DMS153 treated with DMSO at 0.1 percent for 48 hours (cell line): ENCODE data around the gene FABP7.
"Not testable (repeated sequence)": the region's sequence is repeated elsewhere in the genome, so short reads cannot be mapped to it uniquely, and the experiment has no call there.

Experiments
- DNase-seq: peaks from one replicate; lab custom pipeline; 2025; ENCODE audit not compliant: unreplicated experiment; lab: John Stamatoyannopoulos, UW

The FABP7 gene

DNA sequence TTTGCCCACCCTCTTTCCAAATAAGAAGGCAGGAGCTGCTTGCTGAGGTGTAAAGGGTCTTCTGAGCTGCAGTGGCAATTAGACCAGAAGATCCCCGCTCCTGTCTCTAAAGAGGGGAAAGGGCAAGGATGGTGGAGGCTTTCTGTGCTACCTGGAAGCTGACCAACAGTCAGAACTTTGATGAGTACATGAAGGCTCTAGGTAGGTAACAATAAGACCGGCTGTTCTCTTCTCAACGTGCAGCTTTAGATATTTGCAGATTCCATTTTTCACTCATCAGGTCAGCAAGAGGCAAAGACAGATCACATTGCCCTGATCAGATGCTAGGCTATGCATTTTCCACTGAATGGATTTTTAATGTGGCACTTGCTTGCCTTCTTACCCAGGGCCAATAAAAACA is at the start of gene FABP7:
Gene FABP7 (plus strand): TSS at position 50 of the 400 bp plus-strand sequence. CDS start 79 bp downstream, at position 129.
- no peak for DNase-seq

DNA sequence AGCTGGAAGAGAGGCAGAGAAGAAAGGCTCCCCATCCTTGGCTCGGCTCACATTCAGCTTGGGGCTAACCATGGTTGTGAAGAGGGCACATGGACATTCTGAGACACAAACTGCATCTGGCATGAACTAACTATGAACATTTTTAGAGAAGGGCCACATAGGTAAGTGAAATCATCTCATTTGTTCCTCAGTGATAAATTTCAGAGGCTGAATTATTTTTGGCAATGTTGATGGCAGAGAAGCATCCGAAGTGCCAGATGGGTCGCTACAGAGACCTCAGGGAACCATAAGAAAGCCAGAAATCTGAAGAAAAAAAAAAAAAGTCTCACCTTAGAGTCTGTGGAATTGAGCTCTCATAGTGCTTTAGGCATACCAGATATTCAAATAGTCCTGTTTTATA is 49.2 kb upstream of the FABP7 start:
- DNase-seq: no peak

DNA sequence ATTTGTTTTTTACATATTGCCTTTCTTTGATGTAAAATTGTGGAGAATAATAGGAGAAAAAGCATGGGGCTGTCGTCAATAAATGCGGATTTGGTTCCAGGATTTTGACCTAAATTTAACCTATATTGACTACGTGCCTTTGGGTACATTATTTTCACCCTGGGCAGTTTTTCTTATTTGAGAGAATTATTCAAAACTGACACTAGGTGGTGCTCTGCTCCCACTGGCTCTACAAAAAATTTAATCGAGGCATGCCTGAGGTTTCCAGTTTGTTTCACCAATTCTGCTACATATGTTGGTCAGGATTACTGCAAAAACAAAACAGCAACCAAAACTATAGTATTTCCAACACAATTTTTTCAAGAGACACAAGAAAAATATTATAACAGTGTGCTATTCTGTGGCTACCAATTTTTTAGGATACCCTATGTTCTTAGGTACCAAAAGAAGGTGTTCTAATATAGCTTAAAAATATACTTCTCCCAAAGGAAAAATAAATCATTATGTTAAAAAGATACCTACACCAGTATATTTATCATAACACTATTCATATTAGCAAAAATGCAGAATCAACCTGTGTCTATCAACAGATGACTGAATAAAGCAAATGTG is 48.6 kb upstream of the FABP7 start:
- peak; percentile 24 for DNase-seq

- DNase-seq: no peak
These were observed 46.3 kb upstream of the FABP7 start for GRCh38 chr6:122733259-122733658.

DNA sequence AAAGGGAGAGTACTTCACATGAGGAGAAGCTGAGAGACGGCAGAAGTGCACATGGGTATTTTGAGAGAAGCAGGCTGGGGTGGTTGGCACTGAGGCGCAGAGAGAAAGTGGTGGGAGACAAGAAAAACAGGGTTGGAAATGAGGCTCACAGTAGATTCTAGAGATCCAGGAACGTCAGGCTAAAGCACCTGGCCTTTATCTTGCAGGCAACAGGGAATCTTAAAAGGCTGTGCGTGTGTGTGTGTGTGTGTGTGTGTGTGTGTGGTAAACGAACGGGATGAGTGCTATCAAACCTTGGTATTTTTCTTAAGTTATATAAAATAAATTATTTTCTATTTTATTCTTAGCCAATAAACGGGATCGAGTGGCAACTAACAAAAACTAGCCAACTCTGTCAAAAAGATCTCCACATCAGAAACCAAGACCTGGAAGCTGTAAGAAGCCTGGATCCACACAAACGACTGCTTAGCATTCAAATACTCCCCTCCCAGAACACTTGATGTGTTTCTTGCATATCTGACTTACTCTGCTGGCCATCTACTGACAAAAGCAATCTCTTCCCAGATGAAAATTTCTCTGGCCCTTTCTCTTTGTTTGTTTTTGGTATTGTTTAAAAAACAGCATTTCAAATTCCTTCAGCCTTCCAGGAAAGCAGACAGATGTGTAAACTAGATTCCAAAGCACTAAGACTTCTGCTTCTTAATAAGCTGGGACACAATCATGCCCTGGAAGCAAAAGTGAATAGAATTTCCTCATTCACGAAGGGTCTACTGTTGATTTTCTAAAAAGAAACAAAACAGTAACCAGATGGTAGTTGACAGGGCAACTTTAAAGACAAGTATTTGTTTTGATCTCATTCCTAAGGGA is 44.8 kb upstream of the FABP7 start:
- DNase-seq: no peak

DNA sequence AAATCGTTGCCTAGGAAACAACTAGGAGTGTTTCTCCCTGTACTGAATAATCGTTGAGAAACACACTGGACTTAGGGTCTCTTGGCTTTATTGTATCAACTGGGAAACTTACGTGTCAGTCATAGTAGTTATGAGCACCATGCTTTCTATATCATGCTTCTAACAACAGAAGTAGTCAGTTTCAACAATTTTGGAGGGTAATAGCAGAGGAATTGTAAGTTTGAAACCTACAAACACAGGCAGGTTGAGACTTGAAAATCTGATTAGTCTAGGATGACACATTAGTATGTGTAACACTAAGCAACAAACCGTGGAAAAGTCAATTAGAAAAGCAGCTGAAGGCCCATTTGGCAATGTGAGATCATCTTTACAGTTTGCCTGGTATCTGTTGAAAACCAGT is 43.9 kb upstream of the FABP7 start:
- DNase-seq: no peak

GRCh38 chr6:122736163-122736562 is 43.4 kb upstream of the FABP7 start:
- no peak for DNase-seq

DNA sequence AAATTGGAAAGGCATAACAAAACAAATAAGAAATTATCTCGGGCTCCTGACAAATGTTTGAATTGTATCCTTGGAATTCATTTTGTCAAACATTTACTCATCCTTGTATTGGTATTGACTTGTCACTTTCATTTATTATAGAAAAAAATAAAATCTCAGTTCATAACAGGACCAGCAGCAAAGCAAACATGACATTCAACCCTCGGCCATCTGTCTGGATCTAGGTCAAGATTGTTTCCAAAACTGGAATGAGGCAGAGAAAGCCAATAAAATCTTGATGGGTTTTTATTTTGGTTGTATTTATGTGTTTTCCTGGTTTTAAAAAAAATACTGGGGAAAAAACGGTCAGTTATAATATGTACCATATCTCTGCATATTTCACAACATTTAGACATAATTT is 42.9 kb upstream of the FABP7 start:
- DNase-seq: no peak

DNA sequence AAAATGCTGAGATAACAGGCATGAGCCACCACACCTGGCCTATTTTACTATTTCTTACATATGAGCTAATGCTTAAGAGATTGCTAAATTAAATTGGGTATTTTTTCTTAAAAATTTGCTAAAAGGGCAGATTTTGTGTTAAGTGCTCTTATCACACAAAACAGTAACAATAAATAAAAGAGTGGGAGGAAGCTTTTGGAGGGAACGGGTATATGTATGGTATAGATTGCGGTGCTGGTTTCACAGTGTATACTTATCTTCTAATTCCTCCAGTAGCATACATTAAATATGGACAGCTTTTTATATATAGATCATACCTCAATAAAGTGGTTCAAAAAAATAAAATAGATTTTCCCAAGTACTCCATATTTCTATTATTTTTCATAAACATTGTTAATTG is 39.4 kb upstream of the FABP7 start:
- DNase-seq: no peak

- no peak for DNase-seq
These were observed 38.6 kb upstream of the FABP7 start for GRCh38 chr6:122740936-122741335.

DNA sequence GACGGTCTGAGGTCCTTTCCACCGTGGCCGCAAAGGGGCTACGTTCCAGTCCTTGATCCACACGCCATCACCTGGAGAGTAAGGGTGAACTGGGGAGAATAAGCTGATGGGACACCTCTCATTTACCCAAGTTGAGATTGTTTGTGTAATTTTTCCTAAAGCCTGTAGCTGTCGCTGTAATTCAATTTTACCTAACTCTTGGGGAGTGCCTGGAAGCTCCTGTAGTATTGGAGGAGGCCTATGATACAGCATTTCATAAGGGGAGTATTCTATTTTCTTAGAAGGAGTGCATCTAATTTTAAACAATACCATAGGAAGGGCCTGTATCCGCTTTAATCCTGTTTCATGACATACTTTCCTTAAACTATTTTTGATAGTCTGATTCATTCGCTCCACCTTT is 35.3 kb upstream of the FABP7 start:
- not testable (repeated sequence) for DNase-seq

DNA sequence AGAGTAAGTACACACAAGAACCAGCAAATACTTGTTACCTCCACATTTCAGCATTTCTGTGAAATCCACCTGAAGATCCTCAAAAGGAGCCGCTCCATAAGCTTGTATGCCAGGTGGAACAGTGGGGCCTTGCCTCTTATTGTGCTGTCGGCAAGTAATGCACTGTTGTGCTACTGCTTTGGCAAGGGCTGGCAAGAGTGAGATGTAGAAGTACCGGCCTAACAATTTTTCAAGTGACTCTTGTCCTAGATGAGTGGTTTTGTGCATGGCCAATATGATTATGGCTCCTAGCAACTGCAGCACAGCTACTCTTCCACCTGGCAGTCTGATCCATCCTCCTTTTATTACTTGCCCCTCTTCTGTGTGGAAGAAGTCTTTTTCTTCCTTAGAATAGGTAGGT is 34.7 kb upstream of the FABP7 start:
- DNase-seq: not testable (repeated sequence)

- DNase-seq: no peak
These were observed 32.8 kb upstream of the FABP7 start for GRCh38 chr6:122746688-122747087.

- no peak for DNase-seq
These were observed 31.9 kb upstream of the FABP7 start for GRCh38 chr6:122747573-122747972.

- not testable (repeated sequence) for DNase-seq
These were observed 30.6 kb upstream of the FABP7 start for GRCh38 chr6:122748945-122749344.

GRCh38 chr6:122749451-122750050 is 30.0 kb upstream of the FABP7 start:
- DNase-seq: no peak

DNA sequence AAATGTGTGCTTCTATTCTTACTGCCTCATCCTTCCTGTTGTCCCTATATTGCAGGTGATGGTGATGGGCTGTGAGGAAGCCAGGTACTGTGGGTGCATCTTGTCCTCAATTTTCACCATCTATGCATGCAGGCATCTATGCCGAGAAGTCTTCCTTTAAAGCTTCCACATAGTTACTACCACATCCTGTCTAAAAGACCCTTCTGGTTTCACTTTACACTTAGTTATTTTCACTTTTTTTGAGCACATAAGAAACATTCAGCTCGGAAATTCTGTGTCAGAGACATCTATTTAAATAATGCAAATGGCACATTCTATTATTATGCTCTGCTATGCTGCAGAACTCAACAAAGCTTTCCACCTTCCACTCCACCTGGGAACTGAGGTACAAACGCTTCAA is 28.2 kb upstream of the FABP7 start:
- DNase-seq: no peak

DNA sequence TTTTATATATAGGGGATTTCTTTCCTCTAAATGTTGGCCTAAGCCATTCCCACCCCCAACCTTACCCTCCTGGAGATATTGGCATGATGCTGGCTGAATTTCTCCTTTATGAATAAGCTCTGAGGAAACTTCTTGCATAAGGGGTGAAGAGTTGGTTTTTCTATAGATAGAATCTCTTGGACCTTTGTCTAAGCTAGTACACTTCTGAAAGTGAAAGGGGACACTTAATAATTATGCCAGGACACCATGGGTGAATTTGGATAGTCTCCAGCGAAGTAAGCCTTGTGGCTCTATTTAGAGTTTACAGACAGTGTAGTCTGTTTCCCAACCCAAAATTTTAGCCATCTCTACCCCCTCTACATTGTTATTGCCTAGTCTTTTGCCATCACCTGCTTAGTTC is 27.1 kb upstream of the FABP7 start:
- no peak for DNase-seq

DNA sequence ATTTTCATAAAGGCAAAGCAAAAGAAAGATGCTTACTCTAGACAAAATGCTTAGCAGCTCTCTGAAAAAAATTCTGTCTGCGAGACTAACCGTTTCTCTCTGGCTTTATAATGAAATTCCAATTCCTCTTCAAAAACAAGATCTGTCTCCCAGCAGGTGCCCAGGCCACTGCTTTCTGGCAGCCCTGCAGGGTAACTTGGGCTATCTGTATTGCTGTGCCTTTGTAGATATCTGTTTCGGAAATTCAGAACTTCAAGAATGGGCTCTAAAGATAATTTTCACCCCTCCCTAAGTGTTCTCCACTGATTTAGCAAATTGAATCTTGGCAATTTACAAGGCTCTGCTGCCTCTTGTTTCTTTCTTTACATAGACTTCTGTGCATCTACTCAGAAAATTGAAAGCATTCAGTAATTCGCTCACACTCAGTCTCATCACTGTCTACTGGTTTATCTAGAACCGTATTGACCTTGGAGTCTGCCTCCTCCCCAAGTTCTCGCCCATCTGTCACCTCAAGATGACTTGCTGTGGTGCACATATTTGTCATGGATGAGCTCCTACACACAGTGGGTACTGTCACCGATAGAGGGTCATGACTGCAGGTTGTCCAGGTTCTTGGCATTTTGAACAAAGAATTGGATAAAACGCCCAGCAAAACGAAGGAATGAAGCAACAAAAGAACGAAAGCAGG is 26.4 kb upstream of the FABP7 start:
- DNase-seq: no peak

- DNase-seq: no peak
These were observed 25.8 kb upstream of the FABP7 start for GRCh38 chr6:122753688-122754056.

- no peak for DNase-seq
These were observed 25.3 kb upstream of the FABP7 start for GRCh38 chr6:122754191-122754731.
